A673 (cell line): ENCODE results near the gene EIF2AK2. TPM values are rescaled to one million over a fixed set of nuclear protein-coding genes. Genes with fewer than 3 reads are reported as not detected.

ENCODE experiments used
- BruUV-seq: library from RNA; stranded (reverse); fragments of 400-500 nt; replicated peaks from 2 replicates; lab custom pipeline; 2021; lab: Mats Ljungman, UMichigan
- CTCF ChIA-PET: fragments of 300-600 bp; sonication (Branson Sonifier 250); formaldehyde crosslinking; loops from one replicate; lab custom pipeline; 2022; ENCODE audit warnings: antibody characterized with exemption; lab: Charles Lee
- POLR2A ChIA-PET: fragments of 300-600 bp; sonication (Branson Sonifier 250); formaldehyde crosslinking; loops from one replicate; lab custom pipeline; 2022; ENCODE audit warnings: antibody characterized with exemption; ENCODE audit not compliant: low non-redundant PET; lab: Charles Lee
- DNase-seq: peaks from one replicate; pipeline ENCODE4 v3.0.0-alpha.2; 2015; ENCODE audit warnings: low spot score
- H3K27ac ChIP-seq: fragments of 200-600 bp; sonication (generic); 2 replicates; pipeline ENCODE4 v1.5.1; 2016; ENCODE audit warnings: mixed run types, low read depth, mild to moderate bottlenecking, mixed read lengths, antibody characterized with exemption, low read length; ENCODE audit not compliant: poor library complexity, severe bottlenecking
- H3K27me3 ChIP-seq: fragments of 200-600 bp; sonication (generic); replicated peaks from 2 replicates; pipeline ENCODE4 v1.6.1; 2017; ENCODE audit warnings: mixed run types, low read depth, mild to moderate bottlenecking, mixed read lengths, antibody characterized with exemption, low read length; ENCODE audit not compliant: insufficient read depth, poor library complexity
- H3K36me3 ChIP-seq: fragments of 200-600 bp; sonication (generic); 2 replicates; pipeline ENCODE4 v1.6.1; 2016; ENCODE audit warnings: mixed run types, mild to moderate bottlenecking, mixed read lengths, antibody characterized with exemption, low read length; ENCODE audit not compliant: insufficient read depth, poor library complexity, severe bottlenecking
- H3K4me1 ChIP-seq: fragments of 200-600 bp; sonication (generic); 2 replicates; pipeline ENCODE4 v1.6.1; 2017; ENCODE audit warnings: mixed run types, mild to moderate bottlenecking, mixed read lengths, antibody characterized with exemption, low read length; ENCODE audit not compliant: insufficient read depth, poor library complexity, severe bottlenecking
- H3K4me3 ChIP-seq: fragments of 200-600 bp; sonication (generic); 2 replicates; pipeline ENCODE4 v1.5.1; 2016; ENCODE audit warnings: low read depth, mixed run types, mild to moderate bottlenecking, mixed read lengths, low read length; ENCODE audit not compliant: poor library complexity, severe bottlenecking
- H3K9me3 ChIP-seq: fragments of 200-600 bp; sonication (generic); 2 replicates; pipeline ENCODE4 v1.6.1; 2016; ENCODE audit warnings: mixed run types, low read depth, mild to moderate bottlenecking, mixed read lengths, antibody characterized with exemption, low read length; ENCODE audit not compliant: poor library complexity, severe bottlenecking
- CTCF ChIP-seq: fragments of 300-800, 200-600 bp; sonication (generic); conservative IDR thresholded peaks from 2 replicates; pipeline ENCODE4 v1.5.1; 2017; ENCODE audit warnings: low read depth, mild to moderate bottlenecking, antibody characterized with exemption, low read length, moderate library complexity, mixed read lengths
- EZH2 ChIP-seq: fragments of 200-600 bp; sonication (generic); IDR thresholded peaks from 2 replicates; pipeline ENCODE4 v1.6.1; 2017; ENCODE audit warnings: borderline replicate concordance, low read depth, mild to moderate bottlenecking, mixed read lengths, antibody characterized with exemption, low read length; ENCODE audit not compliant: poor library complexity, severe bottlenecking
- intact Hi-C: fragments of 100-400 bp; cut with micrococcal nuclease; formaldehyde crosslinking; loops from one replicate; pipeline ENCODE4 v1.10.0; 2022; ENCODE audit not compliant: unreplicated experiment
- total RNA-seq: library from RNA; stranded (reverse); gene quantifications from 2 replicates; pipeline ENCODE4 v1.2.3, GENCODE V29; 2021

Gene EIF2AK2
- total RNA-seq, 1 experiment from 2014 or later, result 64.4 TPM

- ChIA-PET POLR2A (no interaction called here), CTCF (no interaction called here)
- no peak for DNase-seq
- H3K27me3 ChIP-seq, result no peaks in the 10 kb centered on the region
- TF ChIP-seq CTCF, result no peak
- TF ChIP-seq EZH2, result no peak
- H3K36me3 ChIP-seq, result peaks cover 11% of the 10 kb centered on the region
- no peak overlapping the region for H3K4me3 ChIP-seq
- intact Hi-C loops, result no loop called here
- BruUV-seq, result no TSS peak
- no peak overlapping the region for H3K27ac ChIP-seq
- no peaks in the 10 kb centered on the region for H3K4me1 ChIP-seq
- H3K9me3 ChIP-seq, result no peaks in the 10 kb centered on the region
Measured at GRCh38 chr2:37068686-37069085, 88.1 kb downstream of the EIF2AK2 start.

GRCh38 chr2:37061776-37062175 is 95.0 kb downstream of the EIF2AK2 start:
- intact Hi-C loops, result no loop called here
- Histone ChIP-seq H3K9me3 (no peaks in the 10 kb centered on the region), H3K27ac (no peak overlapping the region), H3K36me3 (peaks cover 29% of the 10 kb centered on the region), H3K4me3 (no peak overlapping the region), H3K4me1 (no peaks in the 10 kb centered on the region), H3K27me3 (no peaks in the 10 kb centered on the region)
- no TSS peak for BruUV-seq
- POLR2A ChIA-PET, result no interaction called here
- no peak for DNase-seq
- CTCF ChIA-PET, result no interaction called here
- TF ChIP-seq CTCF (no peak), EZH2 (no peak)

- intact Hi-C loops, result no loop called here
- peaks cover 29% of the 10 kb centered on the region for H3K36me3 ChIP-seq
- H3K4me1 ChIP-seq, result no peaks in the 10 kb centered on the region
- DNase-seq, result no peak
- TF ChIP-seq CTCF, result no peak
- no peak for TF ChIP-seq EZH2
- CTCF ChIA-PET, result no interaction called here
- no peaks in the 10 kb centered on the region for H3K9me3 ChIP-seq
- no peak overlapping the region for H3K4me3 ChIP-seq
- no TSS peak for BruUV-seq
- H3K27ac ChIP-seq, result no peak overlapping the region
- POLR2A ChIA-PET, result no interaction called here
- H3K27me3 ChIP-seq, result no peaks in the 10 kb centered on the region
Measured at GRCh38 chr2:37061013-37061711, 95.6 kb downstream of the EIF2AK2 start.
